Retinal pigment epithelial cell (primary cell): ENCODE data around the gene LHX3.

ENCODE experiments used
- DNase-seq: peaks from one replicate; pipeline ENCODE4 v3.0.0-alpha.2; 2010; ENCODE audit warnings: low read depth
- H3K4me3 ChIP-seq: 2 replicates; pipeline ENCODE4 v1.5.1; 2011; ENCODE audit warnings: mild to moderate bottlenecking, low read length, control low read depth, moderate library complexity
- CTCF ChIP-seq: conservative IDR thresholded peaks from 2 replicates; pipeline ENCODE4 v1.5.1; 2011; ENCODE audit warnings: low read depth, low read length, control low read depth, inconsistent platforms

Gene LHX3

DNA sequence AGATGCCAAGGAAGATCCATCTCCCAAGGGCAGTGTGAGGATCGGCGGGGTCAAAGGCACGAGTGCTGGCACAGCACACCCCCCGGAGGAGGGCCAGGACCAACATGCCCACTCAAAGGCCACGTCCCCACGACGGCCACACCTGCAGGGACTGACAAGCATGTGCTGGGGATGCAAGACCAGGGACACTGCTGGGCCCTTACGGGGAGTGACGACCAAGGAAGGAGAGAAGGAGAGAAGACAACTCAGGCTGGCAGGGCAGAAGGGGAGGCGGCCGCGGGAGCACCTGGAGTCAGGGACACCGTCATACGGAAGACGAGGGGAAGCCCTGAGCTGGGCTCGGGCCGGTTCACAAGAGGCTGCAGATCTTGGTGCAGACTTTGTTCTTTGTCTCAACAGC is 30.2 kb upstream of the LHX3 start:
- DNase-seq, result no peak
- TF ChIP-seq CTCF, result no peak
- no peak overlapping the region for H3K4me3 ChIP-seq

GRCh38 chr9:136234597-136234996 is 29.7 kb upstream of the LHX3 start:
- H3K4me3 ChIP-seq, result no peak overlapping the region
- no peak for TF ChIP-seq CTCF
- DNase-seq, result no peak

DNA sequence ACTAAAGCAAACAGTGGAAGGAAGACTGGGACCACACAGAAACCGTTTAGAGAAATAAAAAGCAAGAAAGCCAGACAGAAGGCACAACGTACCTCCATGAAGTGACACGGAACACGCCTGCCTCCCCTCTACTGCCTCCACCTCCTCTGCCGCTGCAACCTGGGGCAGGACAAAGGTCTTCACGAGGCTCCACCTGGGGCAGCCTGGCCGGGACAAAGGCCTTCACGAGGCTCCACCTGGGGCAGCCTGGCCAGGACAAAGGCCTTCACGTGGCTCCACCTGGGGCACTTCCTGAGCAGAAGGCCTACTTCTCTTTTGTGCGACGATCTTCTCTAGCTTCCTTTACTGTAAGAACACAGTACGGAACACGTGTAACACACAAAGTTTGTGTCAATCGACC is 28.9 kb upstream of the LHX3 start:
- TF ChIP-seq CTCF, result no peak
- H3K4me3 ChIP-seq, result no peak overlapping the region
- DNase-seq, result no peak

DNA sequence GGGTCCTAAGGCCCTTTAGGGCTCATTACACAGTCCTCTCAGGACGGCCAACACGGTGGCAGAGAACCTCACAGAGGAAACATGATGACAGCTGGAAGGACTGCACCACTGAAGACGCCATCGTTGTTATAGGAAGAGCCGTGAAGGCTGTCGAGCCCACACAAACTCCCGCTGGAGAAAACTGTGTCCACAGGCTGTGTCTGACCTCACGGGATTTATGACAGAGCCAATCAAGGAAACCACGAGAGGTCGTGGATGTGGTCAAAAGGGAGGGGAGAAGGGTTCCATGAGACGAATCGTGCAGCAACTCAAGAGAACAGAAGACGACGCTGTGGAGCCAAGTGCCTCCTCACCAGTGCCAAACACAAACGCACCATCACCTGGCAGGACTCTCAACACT is 28.5 kb upstream of the LHX3 start:
- no peak overlapping the region for H3K4me3 ChIP-seq
- no peak for DNase-seq
- TF ChIP-seq CTCF, result no peak

DNA sequence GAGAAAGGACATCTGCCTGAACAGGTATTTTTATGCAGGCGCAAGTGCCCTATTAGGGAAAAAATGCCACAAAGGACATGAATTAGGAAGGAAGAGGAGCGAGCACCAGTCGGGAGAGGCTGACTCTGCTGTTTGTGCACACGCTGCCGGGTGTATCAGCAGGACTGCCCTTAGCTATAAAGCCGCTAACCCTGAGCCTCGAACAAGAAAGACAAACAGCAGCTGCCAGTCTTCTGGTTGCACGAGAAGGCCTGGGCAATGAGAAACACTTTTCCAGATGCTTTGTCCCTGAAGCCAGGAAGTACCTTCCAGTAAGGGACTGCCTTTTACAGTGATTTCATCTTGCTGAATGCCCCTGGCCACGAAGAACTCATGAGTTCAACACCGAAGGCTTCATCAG is 28.0 kb upstream of the LHX3 start:
- no peak overlapping the region for H3K4me3 ChIP-seq
- no peak for DNase-seq
- no peak for TF ChIP-seq CTCF

DNA sequence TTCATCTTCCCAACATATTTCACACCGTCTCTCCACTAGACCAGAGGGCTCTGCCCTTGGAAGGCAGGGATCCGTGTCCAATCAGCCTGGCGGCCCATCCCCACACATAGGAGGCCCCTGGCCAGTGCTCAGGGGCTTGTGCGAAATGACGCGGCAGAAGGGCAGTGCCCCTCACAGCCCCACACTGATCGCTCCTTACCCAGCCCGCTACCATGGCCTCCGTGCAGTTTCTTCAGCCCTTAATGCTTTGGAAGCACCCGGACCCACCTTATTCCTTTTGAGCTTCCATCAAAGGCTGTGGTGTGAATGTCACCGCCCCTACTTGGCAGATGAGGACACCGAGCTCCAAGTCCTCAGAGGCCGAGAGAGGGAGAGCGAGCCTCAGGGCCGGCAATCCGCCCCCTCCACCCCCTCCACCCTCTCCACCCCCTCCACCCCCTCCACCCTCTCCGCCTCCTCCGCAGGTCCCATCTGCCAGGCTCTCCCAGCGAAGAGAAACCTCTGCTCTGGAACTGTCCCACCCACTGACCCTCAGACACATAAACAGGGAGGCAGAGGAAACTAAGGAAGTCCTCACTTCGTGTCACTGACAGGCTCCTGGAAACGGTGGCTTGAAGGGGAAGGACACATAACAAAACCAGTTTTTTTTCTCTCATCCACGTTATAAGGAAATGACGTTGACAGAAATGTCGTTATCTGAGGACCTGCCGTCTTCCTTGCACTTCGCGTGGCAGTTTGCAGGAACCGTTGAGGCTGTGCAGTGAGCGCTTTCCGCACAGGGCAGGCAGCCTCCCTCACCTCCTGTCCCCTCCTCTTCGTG is 26.8 kb upstream of the LHX3 start:
- H3K4me3 ChIP-seq, result no peak overlapping the region
- DNase-seq, result no peak
- TF ChIP-seq CTCF, result no peak

GRCh38 chr9:136230773-136231172 is 25.8 kb upstream of the LHX3 start:
- DNase-seq, result no peak
- H3K4me3 ChIP-seq, result no peak overlapping the region
- TF ChIP-seq CTCF, result no peak
